ENCODE results near the gene POLR1B. TPM values are rescaled to one million over a fixed set of nuclear protein-coding genes. Genes with fewer than 3 reads are reported as not detected.

POLR1B gene
- polyA plus RNA-seq, 1 of the 3 experiments (the other 2 are of a cell fraction) = 13.4 TPM

DNA sequence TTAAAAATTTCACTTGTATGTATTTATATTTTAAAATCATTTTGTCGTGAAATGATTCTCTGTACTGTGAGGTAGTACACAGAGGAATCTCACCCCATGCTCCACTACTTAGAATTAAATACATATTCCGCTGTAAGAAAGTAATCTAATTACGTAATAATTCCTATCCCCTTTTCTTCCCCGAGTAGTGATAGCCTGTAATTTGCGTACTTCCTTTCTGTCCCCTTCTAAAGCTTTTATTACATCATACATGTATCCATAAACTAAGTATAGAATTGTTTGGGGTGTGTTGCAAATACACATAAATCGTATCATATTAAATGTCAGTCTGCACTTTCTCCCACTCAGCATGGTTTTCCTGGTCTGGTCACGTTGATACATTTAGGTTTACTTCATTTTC lies 29.7 kb downstream of the POLR1B start:
- Histone ChIP-seq H3K79me2 (ENCODE audit: insufficient read depth) (0 out of 2 replicates have a peak, but pooled peaks cover 3% of the 10 kb centered on the region), H3K27me3 (ENCODE audit: insufficient read depth) (no peaks in the 10 kb centered on the region), H3K4me2 (no peak overlapping the region), H3K4me3 (ENCODE audit: low read depth in 2 of 2, low read length in 1 of 2) (no peak overlapping the region), H3K9me3 (no peaks in the 10 kb centered on the region), H3F3A (replicated peaks; ENCODE audit: insufficient read depth) (no peaks in the 10 kb centered on the region), H4K20me1 (ENCODE audit: insufficient read depth) (no peaks in the 10 kb centered on the region), H3K9me2 (no peaks in the 10 kb centered on the region), H3K36me3 (replicated peaks in 1 of 2; ENCODE audit: control insufficient read depth in 1 of 2, insufficient read depth in 2 of 2, low read length in 1 of 2) (peaks cover 76 to 78% of the 10 kb centered on the region in 2 experiments), H3K27ac (ENCODE audit: low read depth in 2 of 2, low read length in 1 of 2) (no peak overlapping the region), H3K9ac (no peak overlapping the region), H3K4me1 (ENCODE audit: control insufficient read depth in 1 of 2, insufficient read depth in 2 of 2, low read depth in 1 of 2, low read length in 1 of 2) (no peaks in the 10 kb centered on the region), H2AFZ (ENCODE audit: low read depth) (no peak overlapping the region)
- 85% methylated on average over 7 of the region's 7 CpGs for WGBS (ENCODE audit: low lambda C conversion rate)
- ChIA-PET POLR2A (no interaction called here), CTCF (interaction anchor here (1.0 kb wide), 1 partner anchor 11 kb away, joined by 9 read pairs; no protein-coding TSS in a partner anchor)
- no peak for TF ChIP-seq TEAD4 (IDR thresholded peaks at IDR 0.05; ENCODE audit: borderline replicate concordance, insufficient read depth)
- no peak for TF ChIP-seq RXRA (IDR thresholded peaks at IDR 0.05; ENCODE audit: borderline replicate concordance, low read depth)
- TF ChIP-seq RCOR1 (IDR thresholded peaks at IDR 0.05; ENCODE audit: low read length) = no peak
- TF ChIP-seq FOXJ3 (CRISPR knock-in tag; IDR thresholded peaks at IDR 0.05) = no peak
- TF ChIP-seq SMC3 (IDR thresholded peaks at IDR 0.05; ENCODE audit: low read depth, low read length) = no peak
- TF ChIP-seq JUND (IDR thresholded peaks at IDR 0.05) = no peak
- TF ChIP-seq, protein P1, sequence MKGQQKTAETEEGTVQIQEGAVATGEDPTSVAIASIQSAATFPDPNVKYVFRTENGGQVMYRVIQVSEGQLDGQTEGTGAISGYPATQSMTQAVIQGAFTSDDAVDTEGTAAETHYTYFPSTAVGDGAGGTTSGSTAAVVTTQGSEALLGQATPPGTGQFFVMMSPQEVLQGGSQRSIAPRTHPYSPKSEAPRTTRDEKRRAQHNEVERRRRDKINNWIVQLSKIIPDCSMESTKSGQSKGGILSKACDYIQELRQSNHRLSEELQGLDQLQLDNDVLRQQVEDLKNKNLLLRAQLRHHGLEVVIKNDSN (IDR thresholded peaks at IDR 0.05; ENCODE audit: borderline replicate concordance, low read depth) = no peak
- TF ChIP-seq GATA2 (CRISPR knock-in tag; IDR thresholded peaks at IDR 0.05) = no peak
- no peak for TF ChIP-seq MXI1 (IDR thresholded peaks at IDR 0.05; ENCODE audit: low read depth, low read length)
- no peak for TF ChIP-seq CHD2 (IDR thresholded peaks at IDR 0.05; ENCODE audit: low read length, partially characterized antibody)
- TF ChIP-seq MEF2A (IDR thresholded peaks at IDR 0.05; ENCODE audit: borderline replicate concordance, low read depth) = no peak
- TF ChIP-seq FOXM1 (IDR thresholded peaks at IDR 0.05; ENCODE audit: low read depth) = no peak
- TF ChIP-seq EP300 (IDR thresholded peaks at IDR 0.05; ENCODE audit: borderline replicate concordance in 1 of 2, low read depth in 1 of 2, low read length in 1 of 2) = no peak
- no peak for DNase-seq

DNA sequence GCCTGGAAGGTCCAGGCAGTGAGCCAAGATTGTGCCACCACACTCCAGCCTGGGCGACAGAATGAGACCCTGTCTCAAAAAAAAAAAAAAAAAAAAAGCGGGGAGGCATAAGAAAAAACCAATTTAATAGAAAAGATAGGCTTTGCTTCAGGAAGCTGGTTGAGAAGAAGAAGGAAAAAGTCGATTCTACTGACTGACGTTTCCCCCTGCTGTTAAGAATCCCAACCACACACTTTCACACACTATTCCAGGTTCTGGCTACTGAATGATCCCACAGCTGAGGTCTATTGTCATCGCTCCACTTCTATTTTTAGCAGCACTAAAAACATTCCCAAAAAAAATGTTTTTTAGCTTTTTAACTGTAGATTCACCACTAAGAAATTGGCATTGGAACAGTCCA lies 35.5 kb downstream of the POLR1B start:
- CTCF ChIA-PET = interaction anchor here (0.9 to 1.8 kb wide), 8 partner anchors 33 to 456 kb away, joined by 3 to 8 read pairs (median 3); no protein-coding TSS in a partner anchor
- no peaks in the 10 kb centered on the region for H3K79me2 ChIP-seq (ENCODE audit: insufficient read depth)
- TF ChIP-seq RFX5 (IDR thresholded peaks at IDR 0.05; ENCODE audit: low read length) (no peak), FOXM1 (IDR thresholded peaks at IDR 0.05; ENCODE audit: low read depth) (no peak), RAD21 (IDR thresholded peaks at IDR 0.05; ENCODE audit: low read length) (0 out of 2 replicates have a peak, but pooled peaks have one; percentile 32), FOSL2 (IDR thresholded peaks at IDR 0.05; ENCODE audit: borderline replicate concordance, low read depth) (no peak), JUND (IDR thresholded peaks at IDR 0.05) (no peak), POLR2AphosphoS5 (IDR thresholded peaks at IDR 0.05; ENCODE audit: low read depth, low read length) (no peak)
- TF ChIP-seq, protein P2, sequence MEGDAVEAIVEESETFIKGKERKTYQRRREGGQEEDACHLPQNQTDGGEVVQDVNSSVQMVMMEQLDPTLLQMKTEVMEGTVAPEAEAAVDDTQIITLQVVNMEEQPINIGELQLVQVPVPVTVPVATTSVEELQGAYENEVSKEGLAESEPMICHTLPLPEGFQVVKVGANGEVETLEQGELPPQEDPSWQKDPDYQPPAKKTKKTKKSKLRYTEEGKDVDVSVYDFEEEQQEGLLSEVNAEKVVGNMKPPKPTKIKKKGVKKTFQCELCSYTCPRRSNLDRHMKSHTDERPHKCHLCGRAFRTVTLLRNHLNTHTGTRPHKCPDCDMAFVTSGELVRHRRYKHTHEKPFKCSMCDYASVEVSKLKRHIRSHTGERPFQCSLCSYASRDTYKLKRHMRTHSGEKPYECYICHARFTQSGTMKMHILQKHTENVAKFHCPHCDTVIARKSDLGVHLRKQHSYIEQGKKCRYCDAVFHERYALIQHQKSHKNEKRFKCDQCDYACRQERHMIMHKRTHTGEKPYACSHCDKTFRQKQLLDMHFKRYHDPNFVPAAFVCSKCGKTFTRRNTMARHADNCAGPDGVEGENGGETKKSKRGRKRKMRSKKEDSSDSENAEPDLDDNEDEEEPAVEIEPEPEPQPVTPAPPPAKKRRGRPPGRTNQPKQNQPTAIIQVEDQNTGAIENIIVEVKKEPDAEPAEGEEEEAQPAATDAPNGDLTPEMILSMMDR (IDR thresholded peaks at IDR 0.05) = peak; percentile 49
- H2AFZ ChIP-seq (ENCODE audit: low read depth) = no peak overlapping the region
- no peaks in the 10 kb centered on the region for H3K27me3 ChIP-seq (ENCODE audit: insufficient read depth)
- peak overlapping the region in 1 of 2 experiments; percentile 31; a peak in 2 of 4 replicates for H3K27ac ChIP-seq (ENCODE audit: low read depth in 2 of 2, low read length in 1 of 2)
- H3K9me3 ChIP-seq = no peaks in the 10 kb centered on the region
- peaks cover 2 to 7% of the 10 kb centered on the region in 2 experiments; a peak in 2 of 4 replicates for H3K4me1 ChIP-seq (ENCODE audit: control insufficient read depth in 1 of 2, insufficient read depth in 2 of 2, low read depth in 1 of 2, low read length in 1 of 2)
- no peaks in the 10 kb centered on the region for H3K9me2 ChIP-seq
- H3K4me2 ChIP-seq = no peak overlapping the region
- H3F3A ChIP-seq (replicated peaks; ENCODE audit: insufficient read depth) = peaks cover 26% of the 10 kb centered on the region
- H3K9ac ChIP-seq = no peak overlapping the region
- POLR2A ChIA-PET = no interaction called here
- H3K36me3 ChIP-seq (replicated peaks in 1 of 2; ENCODE audit: control insufficient read depth in 1 of 2, insufficient read depth in 2 of 2, low read length in 1 of 2) = peaks cover 27 to 34% of the 10 kb centered on the region in 2 experiments
- no peak overlapping the region for H3K4me3 ChIP-seq (ENCODE audit: low read depth in 2 of 2, low read length in 1 of 2)
- no peak for DNase-seq
- no peaks in the 10 kb centered on the region for H4K20me1 ChIP-seq (ENCODE audit: insufficient read depth)
- 70% methylated on average over 5 of the region's 5 CpGs for WGBS (ENCODE audit: low lambda C conversion rate)
